ENCODE results near the gene ADAMTS9.

ADAMTS9 gene

DNA sequence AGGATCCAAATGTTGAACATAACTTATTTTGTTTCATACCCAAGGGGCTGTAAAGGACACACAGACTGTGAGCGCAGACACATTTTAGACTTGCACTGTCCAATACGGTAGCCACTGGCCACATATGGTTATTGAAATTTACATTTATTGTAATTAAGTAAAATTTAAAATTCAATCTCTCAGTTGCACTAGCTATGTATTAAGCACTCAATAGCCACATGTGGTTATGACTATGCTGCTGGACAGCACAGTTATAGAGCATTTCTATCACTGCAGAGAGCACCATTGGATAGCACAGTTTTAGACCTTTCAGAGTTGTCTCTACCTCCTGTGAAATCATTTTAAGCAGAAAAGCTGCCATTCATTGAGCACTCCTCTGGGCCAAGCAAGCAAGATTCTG is 204.3 kb downstream of the ADAMTS9 start:
- no peak overlapping the region for H3K4me3 ChIP-seq (ENCODE audit: low read depth, low read length)
- in situ Hi-C loops (cut with HindIII; ENCODE audit: low sequenced_read_pairs), result no loop called here
- DNase-seq (ENCODE audit: low read depth, low spot score), result no peak
- TF ChIP-seq, protein P1, sequence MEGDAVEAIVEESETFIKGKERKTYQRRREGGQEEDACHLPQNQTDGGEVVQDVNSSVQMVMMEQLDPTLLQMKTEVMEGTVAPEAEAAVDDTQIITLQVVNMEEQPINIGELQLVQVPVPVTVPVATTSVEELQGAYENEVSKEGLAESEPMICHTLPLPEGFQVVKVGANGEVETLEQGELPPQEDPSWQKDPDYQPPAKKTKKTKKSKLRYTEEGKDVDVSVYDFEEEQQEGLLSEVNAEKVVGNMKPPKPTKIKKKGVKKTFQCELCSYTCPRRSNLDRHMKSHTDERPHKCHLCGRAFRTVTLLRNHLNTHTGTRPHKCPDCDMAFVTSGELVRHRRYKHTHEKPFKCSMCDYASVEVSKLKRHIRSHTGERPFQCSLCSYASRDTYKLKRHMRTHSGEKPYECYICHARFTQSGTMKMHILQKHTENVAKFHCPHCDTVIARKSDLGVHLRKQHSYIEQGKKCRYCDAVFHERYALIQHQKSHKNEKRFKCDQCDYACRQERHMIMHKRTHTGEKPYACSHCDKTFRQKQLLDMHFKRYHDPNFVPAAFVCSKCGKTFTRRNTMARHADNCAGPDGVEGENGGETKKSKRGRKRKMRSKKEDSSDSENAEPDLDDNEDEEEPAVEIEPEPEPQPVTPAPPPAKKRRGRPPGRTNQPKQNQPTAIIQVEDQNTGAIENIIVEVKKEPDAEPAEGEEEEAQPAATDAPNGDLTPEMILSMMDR (IDR thresholded peaks at IDR 0.05; ENCODE audit: low read depth, low read length), result no peak

DNA sequence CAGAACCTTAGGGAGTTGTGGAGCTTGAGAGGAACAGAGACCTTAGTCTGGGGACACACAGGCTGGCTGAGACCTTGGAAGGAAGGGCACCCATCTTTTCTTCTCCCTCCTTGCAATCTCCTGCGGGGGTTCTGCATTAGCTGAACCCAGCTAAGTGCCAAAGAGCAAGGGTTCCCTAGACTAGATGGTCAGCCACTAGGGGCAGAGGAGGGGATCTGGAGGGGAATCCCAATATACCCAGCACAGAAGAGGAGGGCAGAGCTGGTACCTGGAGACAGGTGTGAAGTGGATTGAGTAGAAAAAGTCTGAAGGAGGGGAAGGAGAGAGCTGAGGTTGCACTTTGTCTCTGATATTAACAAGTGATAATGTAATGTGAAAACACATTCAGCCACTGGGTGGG is 212.8 kb downstream of the ADAMTS9 start:
- in situ Hi-C loops (cut with HindIII; ENCODE audit: low sequenced_read_pairs), result no loop called here
- DNase-seq (ENCODE audit: low read depth, low spot score), result no peak
- no peak overlapping the region for H3K4me3 ChIP-seq (ENCODE audit: low read depth, low read length)
- TF ChIP-seq, protein P1 (IDR thresholded peaks at IDR 0.05; ENCODE audit: low read depth, low read length), result no peak

DNA sequence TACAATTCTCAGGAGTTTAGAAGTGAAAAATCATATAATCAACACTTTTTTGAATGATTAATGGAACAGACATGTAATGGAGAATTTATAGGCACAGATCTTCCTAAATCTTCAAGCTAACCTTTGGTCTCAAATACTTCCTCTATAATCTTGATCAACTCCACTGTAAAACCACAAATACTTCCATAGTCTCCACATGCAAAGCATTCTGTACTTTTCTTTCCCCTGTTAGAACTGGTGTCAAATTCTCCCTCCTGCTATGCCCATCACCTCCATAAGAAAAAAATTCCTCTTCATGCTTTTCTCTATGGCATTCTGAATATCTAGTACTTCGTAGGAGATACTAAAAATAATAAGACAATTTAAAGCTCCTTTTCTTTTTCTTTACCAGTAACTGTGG is 214.3 kb downstream of the ADAMTS9 start:
- TF ChIP-seq, protein P1 (IDR thresholded peaks at IDR 0.05; ENCODE audit: low read depth, low read length), result no peak
- in situ Hi-C loops (cut with HindIII; ENCODE audit: low sequenced_read_pairs), result loop anchor here (25.0 kb wide), 1 partner anchor 436 kb away; no protein-coding TSS in a partner anchor
- H3K4me3 ChIP-seq (ENCODE audit: low read depth, low read length), result no peak overlapping the region
- peak; percentile 47 for DNase-seq (ENCODE audit: low read depth, low spot score)

DNA sequence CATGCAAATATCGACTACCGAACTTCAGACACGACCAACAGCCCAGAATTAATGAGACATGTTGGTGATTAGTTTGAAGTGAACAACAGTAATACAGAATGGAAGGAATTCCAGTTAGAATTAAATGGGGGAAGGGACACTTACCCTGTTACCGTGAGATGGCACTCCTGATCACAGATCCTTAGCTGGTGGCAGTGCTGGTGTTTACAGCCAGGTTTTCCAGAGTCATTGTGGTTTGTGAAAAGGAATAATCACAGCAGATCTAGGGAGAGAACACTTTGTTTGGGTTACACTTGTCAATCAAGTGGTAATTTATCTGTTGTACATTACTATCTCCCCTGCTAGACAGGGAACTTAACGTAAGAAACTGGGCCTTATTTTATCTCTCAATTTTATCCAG is 217.4 kb downstream of the ADAMTS9 start:
- in situ Hi-C loops (cut with HindIII; ENCODE audit: low sequenced_read_pairs), result loop anchor here (25.0 kb wide), 1 partner anchor 433 kb away; no protein-coding TSS in a partner anchor
- no peak for DNase-seq (ENCODE audit: low read depth, low spot score)
- TF ChIP-seq, protein P1 (IDR thresholded peaks at IDR 0.05; ENCODE audit: low read depth, low read length), result no peak
- H3K4me3 ChIP-seq (ENCODE audit: low read depth, low read length), result no peak overlapping the region

DNA sequence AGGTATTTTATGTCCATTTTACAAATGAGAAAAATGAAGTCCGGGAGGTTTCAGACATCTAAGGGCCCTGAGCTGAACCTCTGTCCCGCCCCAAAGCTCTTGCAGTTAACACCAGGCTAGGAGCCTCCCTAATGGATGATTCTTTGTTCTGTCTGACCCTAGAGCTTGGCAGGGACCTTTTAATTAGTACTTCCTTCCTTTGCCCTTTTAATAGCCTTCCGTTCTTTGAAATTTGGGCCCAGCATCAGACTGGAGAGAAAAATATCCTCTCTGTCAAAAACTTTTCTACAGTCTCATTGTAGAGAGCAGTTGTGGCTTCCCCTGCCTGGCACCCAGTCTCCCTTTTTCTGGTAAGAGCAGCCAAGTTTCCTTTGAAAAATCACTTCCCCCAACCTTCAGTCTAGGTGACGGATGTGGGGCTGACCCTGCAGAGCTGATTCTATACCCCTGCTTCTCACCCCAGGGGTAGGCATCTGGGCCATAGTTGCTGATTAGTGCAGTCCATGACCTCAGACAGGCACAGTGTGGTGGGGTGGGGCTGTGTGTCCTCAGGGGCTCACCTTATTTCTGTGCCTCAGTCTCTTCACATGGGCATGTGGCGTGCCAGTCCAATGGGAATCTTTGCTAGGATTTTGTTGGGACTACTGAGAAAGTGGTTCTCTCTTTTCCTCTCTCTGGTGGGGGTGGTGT is 220.4 kb downstream of the ADAMTS9 start:
- no peak overlapping the region for H3K4me3 ChIP-seq (ENCODE audit: low read depth, low read length)
- in situ Hi-C loops (cut with HindIII; ENCODE audit: low sequenced_read_pairs), result loop anchor here (25.0 kb wide), 1 partner anchor 430 kb away; no protein-coding TSS in a partner anchor
- TF ChIP-seq, protein P1 (IDR thresholded peaks at IDR 0.05; ENCODE audit: low read depth, low read length), result no peak
- DNase-seq (ENCODE audit: low read depth, low spot score), result no peak
